ENCODE results near the gene NCBP1.
A peak's percentile ranks its signal among the peaks of the same experiment; 100 is the strongest.
"Not testable (repeated sequence)": the region's sequence is repeated elsewhere in the genome, so short reads cannot be mapped to it uniquely, and the experiment has no call there.

Gene NCBP1, protein sequence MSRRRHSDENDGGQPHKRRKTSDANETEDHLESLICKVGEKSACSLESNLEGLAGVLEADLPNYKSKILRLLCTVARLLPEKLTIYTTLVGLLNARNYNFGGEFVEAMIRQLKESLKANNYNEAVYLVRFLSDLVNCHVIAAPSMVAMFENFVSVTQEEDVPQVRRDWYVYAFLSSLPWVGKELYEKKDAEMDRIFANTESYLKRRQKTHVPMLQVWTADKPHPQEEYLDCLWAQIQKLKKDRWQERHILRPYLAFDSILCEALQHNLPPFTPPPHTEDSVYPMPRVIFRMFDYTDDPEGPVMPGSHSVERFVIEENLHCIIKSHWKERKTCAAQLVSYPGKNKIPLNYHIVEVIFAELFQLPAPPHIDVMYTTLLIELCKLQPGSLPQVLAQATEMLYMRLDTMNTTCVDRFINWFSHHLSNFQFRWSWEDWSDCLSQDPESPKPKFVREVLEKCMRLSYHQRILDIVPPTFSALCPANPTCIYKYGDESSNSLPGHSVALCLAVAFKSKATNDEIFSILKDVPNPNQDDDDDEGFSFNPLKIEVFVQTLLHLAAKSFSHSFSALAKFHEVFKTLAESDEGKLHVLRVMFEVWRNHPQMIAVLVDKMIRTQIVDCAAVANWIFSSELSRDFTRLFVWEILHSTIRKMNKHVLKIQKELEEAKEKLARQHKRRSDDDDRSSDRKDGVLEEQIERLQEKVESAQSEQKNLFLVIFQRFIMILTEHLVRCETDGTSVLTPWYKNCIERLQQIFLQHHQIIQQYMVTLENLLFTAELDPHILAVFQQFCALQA

DNA sequence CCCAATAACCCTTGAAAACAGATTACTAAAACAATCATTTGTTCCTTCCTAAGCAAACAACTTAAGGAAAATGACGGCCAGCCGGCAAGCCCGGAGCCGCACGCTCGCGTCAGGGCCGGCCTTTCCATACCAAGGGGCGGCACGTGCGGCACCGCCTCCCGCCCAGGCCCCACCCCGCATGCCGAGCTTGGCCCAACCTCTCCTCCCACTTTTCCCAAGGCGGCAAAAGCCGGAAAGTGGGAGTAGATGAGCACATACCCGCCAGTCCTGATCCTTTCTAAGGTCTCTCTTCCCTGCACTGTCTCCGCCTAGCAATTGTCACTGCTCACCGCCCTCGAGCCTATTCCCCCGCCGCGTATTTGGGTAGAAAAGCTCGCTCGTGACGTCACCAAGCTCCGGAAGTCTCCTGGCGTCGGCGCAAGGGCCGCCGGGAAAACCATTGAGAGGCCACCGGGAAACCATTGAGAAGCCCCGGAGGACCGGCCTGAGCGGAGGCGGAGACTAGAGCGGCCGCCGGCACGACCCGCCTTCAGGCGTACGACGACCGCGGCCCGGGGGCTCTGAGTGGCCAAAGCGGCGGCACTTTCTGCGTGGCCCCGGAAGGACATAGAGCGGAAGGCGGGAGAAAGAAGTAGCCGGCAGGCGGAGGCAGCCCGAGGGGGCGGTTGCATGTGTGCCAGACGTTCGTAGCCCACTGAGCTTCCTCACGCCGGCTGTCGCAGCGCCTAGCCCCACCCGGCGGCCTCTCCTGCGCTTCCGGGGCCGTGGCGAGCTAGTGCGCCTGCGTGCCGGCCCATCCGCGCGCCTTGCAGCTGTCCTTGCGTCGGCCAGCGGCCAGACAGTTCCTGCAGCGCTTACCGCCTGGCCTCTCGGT, at the start of gene NCBP1, which contains the start of gene TSTD2:
Gene NCBP1 (plus strand): TSS at position 837 of the 874 bp plus-strand sequence. CDS start 61 bp downstream, outside the sequence.
Gene TSTD2 (minus strand): TSS at position 384 of the 874 bp plus-strand sequence. CDS start 5,806 bp downstream, outside the sequence.
- peak within 1 kb of the TSS; percentile 96 for H3K27ac ChIP-seq
- TF ChIP-seq, protein P1, sequence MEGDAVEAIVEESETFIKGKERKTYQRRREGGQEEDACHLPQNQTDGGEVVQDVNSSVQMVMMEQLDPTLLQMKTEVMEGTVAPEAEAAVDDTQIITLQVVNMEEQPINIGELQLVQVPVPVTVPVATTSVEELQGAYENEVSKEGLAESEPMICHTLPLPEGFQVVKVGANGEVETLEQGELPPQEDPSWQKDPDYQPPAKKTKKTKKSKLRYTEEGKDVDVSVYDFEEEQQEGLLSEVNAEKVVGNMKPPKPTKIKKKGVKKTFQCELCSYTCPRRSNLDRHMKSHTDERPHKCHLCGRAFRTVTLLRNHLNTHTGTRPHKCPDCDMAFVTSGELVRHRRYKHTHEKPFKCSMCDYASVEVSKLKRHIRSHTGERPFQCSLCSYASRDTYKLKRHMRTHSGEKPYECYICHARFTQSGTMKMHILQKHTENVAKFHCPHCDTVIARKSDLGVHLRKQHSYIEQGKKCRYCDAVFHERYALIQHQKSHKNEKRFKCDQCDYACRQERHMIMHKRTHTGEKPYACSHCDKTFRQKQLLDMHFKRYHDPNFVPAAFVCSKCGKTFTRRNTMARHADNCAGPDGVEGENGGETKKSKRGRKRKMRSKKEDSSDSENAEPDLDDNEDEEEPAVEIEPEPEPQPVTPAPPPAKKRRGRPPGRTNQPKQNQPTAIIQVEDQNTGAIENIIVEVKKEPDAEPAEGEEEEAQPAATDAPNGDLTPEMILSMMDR (conservative IDR thresholded peaks at IDR 0.05), result no peak

DNA sequence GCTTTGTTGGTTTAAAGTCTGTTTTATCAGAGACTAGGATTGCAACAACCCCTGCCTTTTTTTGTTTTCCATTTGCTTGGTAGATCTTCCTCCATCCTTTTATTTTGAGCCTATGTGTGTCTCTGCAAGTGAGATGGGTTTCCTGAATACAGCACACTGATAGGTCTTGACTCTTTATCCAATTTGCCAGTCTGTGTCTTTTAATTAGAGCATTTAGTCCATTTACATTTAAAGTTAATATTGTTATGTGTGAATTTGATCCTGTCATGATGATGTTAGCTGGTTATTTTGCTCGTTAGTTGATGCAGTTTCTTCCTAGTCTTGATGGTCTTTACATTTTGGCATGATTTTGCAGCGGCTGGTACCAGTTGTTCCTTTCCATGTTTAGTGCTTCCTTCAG, 48.8 kb upstream of the NCBP1 start:
- not testable (repeated sequence) for H3K27ac ChIP-seq

DNA sequence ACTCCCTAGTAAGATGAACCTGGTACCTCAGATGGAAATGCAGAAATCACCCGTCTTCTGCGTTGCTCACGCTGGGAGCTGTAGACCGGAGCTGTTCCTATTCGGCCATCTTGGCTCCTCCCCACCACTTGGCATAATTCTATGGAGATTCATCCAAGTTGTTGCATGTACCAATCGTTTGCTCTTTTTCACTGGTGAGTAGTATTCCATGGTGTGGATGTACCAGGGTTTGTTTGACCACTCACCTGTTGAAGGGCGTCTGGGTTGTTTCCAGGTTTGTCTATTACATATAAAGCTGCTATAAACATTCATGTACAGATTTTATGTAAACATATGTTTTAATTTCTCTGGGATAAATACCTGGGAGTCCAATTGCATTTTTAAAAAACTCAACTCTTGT, 46.7 kb upstream of the NCBP1 start:
- H3K27ac ChIP-seq, result not testable (repeated sequence)

DNA sequence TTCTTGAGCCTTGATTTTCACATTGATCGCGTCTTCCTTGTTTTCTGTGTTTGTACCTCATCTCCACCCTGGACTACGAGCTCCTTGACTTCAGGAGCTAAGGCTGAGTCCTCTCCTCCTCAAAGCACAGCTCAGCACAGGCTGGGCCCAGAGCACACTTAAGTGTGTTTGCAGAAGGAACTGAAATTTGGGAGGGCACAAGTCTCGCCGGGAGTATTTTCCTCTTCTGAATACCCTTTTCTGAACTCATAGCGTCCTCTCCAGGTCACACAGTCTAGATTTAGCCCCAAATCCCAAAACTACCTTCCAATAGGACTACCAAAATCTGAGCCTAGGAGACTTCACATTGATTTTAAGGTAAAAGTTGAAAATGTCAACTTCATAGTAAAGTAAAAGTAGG, 42.1 kb upstream of the NCBP1 start:
- H3K27ac ChIP-seq, result no peak overlapping the region
- TF ChIP-seq, protein P1 (conservative IDR thresholded peaks at IDR 0.05), result no peak

DNA sequence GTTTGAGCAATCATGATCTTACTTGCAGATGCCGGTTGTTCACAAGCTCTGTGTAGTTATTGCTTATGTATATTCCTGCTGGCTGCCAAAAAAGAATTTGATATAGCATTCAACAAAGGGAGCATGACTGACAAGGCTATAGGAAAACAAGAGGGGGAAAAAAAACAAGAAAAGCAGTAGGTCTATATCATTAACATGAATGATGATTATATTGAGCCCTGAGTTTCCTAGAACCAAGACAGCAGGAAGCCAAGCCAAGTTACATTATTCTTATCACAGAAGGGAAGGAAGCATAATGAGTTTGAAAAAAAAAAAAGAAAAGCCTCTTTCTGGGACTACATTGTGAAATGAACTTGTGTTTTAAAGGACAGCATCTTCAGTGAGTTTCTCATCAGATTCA, 41.5 kb upstream of the NCBP1 start:
- H3K27ac ChIP-seq, result no peak overlapping the region
- TF ChIP-seq, protein P1 (conservative IDR thresholded peaks at IDR 0.05), result no peak

DNA sequence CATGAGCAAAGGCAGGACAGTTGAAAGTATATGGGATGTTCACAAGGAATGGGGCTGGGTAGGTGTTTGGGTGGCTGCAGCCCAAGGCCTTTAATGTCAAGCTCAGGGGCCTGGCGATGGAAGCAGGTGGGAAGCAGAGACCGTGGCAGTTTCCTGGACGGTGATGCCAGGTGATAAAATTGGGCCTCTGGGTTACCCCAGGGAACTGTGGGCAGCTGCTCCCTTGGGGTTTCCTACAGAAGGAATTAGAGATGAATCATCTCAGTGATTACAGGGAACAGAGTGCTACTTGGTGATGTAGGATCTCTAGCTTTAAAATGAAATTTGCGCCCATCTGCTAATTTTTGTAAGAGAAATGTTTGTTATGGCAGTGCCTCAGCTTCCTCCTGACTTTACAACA, 39.7 kb upstream of the NCBP1 start:
- TF ChIP-seq, protein P1 (conservative IDR thresholded peaks at IDR 0.05), result no peak

DNA sequence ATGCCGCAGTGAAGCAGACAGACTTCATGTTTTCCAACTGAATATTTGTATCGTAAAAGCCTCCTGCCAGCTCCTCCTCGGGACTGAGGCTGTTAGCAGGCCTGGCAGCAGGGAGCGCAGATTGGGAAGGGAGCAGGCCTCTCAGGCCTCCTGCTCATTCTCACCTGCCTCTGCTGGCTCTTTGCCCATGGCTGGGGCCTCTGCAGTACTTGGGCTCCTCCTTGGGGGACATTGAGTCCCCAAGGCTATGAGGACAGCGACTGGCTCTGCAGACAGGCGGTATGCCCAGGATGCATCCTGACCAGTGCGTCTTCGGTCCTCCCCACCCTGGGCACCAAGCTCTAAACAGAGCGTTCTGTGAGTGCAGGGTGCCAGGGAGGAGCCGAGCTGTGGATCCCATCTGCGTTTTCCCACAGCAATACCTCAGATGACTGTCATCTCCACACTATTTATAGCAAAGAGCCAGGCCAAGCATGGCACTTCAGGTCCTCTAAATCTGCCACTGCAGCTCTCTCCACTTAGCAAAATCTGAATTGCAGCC, 39.2 kb upstream of the NCBP1 start:
- TF ChIP-seq, protein P1 (conservative IDR thresholded peaks at IDR 0.05), result no peak
- H3K27ac ChIP-seq, result peak overlapping the region; percentile 15; the same call in 1 of the 2 replicates

More for the DNA sequence above, 39.7 kb upstream of the NCBP1 start:
- peak overlapping the region; percentile 15; the same call in 1 of the 2 replicates for H3K27ac ChIP-seq

Data from VCaP (cell line).